Measurements from ENCODE around the gene DPH7. TPM values are rescaled to one million over a fixed set of nuclear protein-coding genes. Genes with fewer than 3 reads are reported as not detected.
"Not testable (repeated sequence)": the region's sequence is repeated elsewhere in the genome, so short reads cannot be mapped to it uniquely, and the experiment has no call there.

Gene DPH7
- total RNA-seq, 1 donor from 2014 or later, result 21.2 TPM

- no peak for DNase-seq (ENCODE audit: low spot score)
- intact Hi-C loops (cut with DNase I), result no loop called here
Observed at GRCh38 chr9:137583347-137583746, 4.6 kb upstream of the DPH7 start.

- DNase-seq (ENCODE audit: low spot score), result no peak
- intact Hi-C loops (cut with DNase I), result no loop called here
Observed at GRCh38 chr9:137582286-137582860, 3.6 kb upstream of the DPH7 start.

GRCh38 chr9:137581361-137582285, 2.9 kb upstream of the DPH7 start:
- DNase-seq (ENCODE audit: low spot score), result no peak
- intact Hi-C loops (cut with DNase I), result no loop called here

- DNase-seq (ENCODE audit: low spot score), result no peak
- intact Hi-C loops (cut with DNase I), result no loop called here
Observed at GRCh38 chr9:137580954-137581322, 2.2 kb upstream of the DPH7 start.

GRCh38 chr9:137580209-137580953, 1.7 kb upstream of the DPH7 start:
- intact Hi-C loops (cut with DNase I), result no loop called here
- no peak for DNase-seq (ENCODE audit: low spot score)

- intact Hi-C loops (cut with DNase I), result loop anchor here (2.0 kb wide), 1 partner anchor 26 kb away; no protein-coding TSS in a partner anchor
- no peak for DNase-seq (ENCODE audit: low spot score)
Observed at GRCh38 chr9:137579259-137579604, 507 bp upstream of the DPH7 start.

GRCh38 chr9:137575716-137576411, 2.9 kb downstream of the DPH7 start:
- no peak for DNase-seq (ENCODE audit: low spot score)
- intact Hi-C loops (cut with DNase I), result no loop called here

GRCh38 chr9:137575364-137575715, 3.4 kb downstream of the DPH7 start:
- no peak for DNase-seq (ENCODE audit: low spot score)

GRCh38 chr9:137574192-137574591, 4.5 kb downstream of the DPH7 start:
- intact Hi-C loops (cut with DNase I), result no loop called here
- DNase-seq (ENCODE audit: low spot score), result no peak

More at GRCh38 chr9:137575364-137575715, 3.4 kb downstream of the DPH7 start:
- intact Hi-C loops (cut with DNase I), result no loop called here

- intact Hi-C loops (cut with DNase I), result no loop called here
- no peak for DNase-seq (ENCODE audit: low spot score)
Observed at GRCh38 chr9:137570566-137570965, 8.2 kb downstream of the DPH7 start.

GRCh38 chr9:137569609-137570203, 9.0 kb downstream of the DPH7 start:
- intact Hi-C loops (cut with DNase I), result no loop called here
- DNase-seq (ENCODE audit: low spot score), result no peak

- intact Hi-C loops (cut with DNase I); DNase-seq (ENCODE audit: low spot score): not testable (repeated sequence)
Observed at GRCh38 chr9:137568445-137568844, 10.3 kb downstream of the DPH7 start.

GRCh38 chr9:137564817-137565411, 13.8 kb downstream of the DPH7 start:
- intact Hi-C loops (cut with DNase I), result no loop called here
- no peak for DNase-seq (ENCODE audit: low spot score)

GRCh38 chr9:137564134-137564533, 14.6 kb downstream of the DPH7 start:
- intact Hi-C loops (cut with DNase I), result no loop called here
- DNase-seq (ENCODE audit: low spot score), result no peak

- DNase-seq (ENCODE audit: low spot score), result no peak
- intact Hi-C loops (cut with DNase I), result no loop called here
Observed at GRCh38 chr9:137558127-137558526, 20.6 kb downstream of the DPH7 start.

- intact Hi-C loops (cut with DNase I), result no loop called here
- DNase-seq (ENCODE audit: low spot score), result no peak
Observed at GRCh38 chr9:137556069-137556838, 22.5 kb downstream of the DPH7 start.

GRCh38 chr9:137555179-137555578, 23.5 kb downstream of the DPH7 start:
- no peak for DNase-seq (ENCODE audit: low spot score)
- intact Hi-C loops (cut with DNase I), result no loop called here

- intact Hi-C loops (cut with DNase I), result no loop called here
- DNase-seq (ENCODE audit: low spot score), result no peak
Observed at GRCh38 chr9:137554349-137554748, 24.4 kb downstream of the DPH7 start.

Measured in cardiac septum (tissue), 1 donor.